Duodenal mucosa (tissue), 2 donors: Measurements from ENCODE around the gene ABCF1.
A peak's percentile ranks its signal among the peaks of the same experiment; 100 is the strongest.

Source experiments
- H3K27ac ChIP-seq: one replicate; pipeline ENCODE4 v1.7.0; 2013; ENCODE audit warnings: low read depth, low read length
- H3K27me3 ChIP-seq, 2 donors: one replicate each; pipeline ENCODE4 v1.7.0; 2013; ENCODE audit warnings: low read length in 2 of 2, control low read depth in 1 of 2; ENCODE audit not compliant: insufficient read depth in 2 of 2, control insufficient read depth in 1 of 2
- H3K36me3 ChIP-seq, 2 donors: one replicate each; pipeline ENCODE4 v1.7.0; 2013; ENCODE audit warnings: low read length in 2 of 2, control low read depth in 1 of 2; ENCODE audit not compliant: insufficient read depth in 2 of 2, control insufficient read depth in 1 of 2
- H3K4me1 ChIP-seq, 2 donors: one replicate each; pipeline ENCODE4 v1.7.0; 2013; ENCODE audit warnings: low read length in 2 of 2, control low read depth in 1 of 2; ENCODE audit not compliant: insufficient read depth in 2 of 2, control insufficient read depth in 1 of 2
- H3K4me3 ChIP-seq, 2 donors: one replicate each; pipeline ENCODE4 v1.7.0; 2013; ENCODE audit warnings: low read length in 2 of 2, low read depth in 1 of 2
- H3K9ac ChIP-seq, 2 donors: one replicate each; pipeline ENCODE4 v1.7.0; 2013; ENCODE audit warnings: low read length in 2 of 2, low read depth in 1 of 2
- H3K9me3 ChIP-seq, 2 donors: one replicate each; pipeline ENCODE4 v1.7.0; 2013; ENCODE audit warnings: low read length in 2 of 2, control low read depth in 1 of 2; ENCODE audit not compliant: control insufficient read depth in 1 of 2

ABCF1 gene

GRCh38 chr6:30542915-30543314, 28.3 kb upstream of the ABCF1 start:
- Histone ChIP-seq H3K9ac (no peak overlapping the region), H3K27me3 (no peaks in the 10 kb centered on the region), H3K27ac (no peak overlapping the region), H3K4me1 (peaks cover 6 to 13% of the 10 kb centered on the region in 2 donors), H3K9me3 (no peaks in the 10 kb centered on the region), H3K36me3 (peaks cover 9 to 21% of the 10 kb centered on the region in 2 donors), H3K4me3 (no peak overlapping the region)

- Histone ChIP-seq H3K4me3 (no peak overlapping the region), H3K9ac (no peak overlapping the region), H3K4me1 (peaks cover 6 to 13% of the 10 kb centered on the region in 2 donors), H3K36me3 (peaks cover 9 to 29% of the 10 kb centered on the region in 2 donors), H3K27me3 (no peaks in the 10 kb centered on the region), H3K27ac (no peak overlapping the region), H3K9me3 (no peaks in the 10 kb centered on the region)
Measured at GRCh38 chr6:30543821-30544220, 27.4 kb upstream of the ABCF1 start.

- Histone ChIP-seq H3K4me1 (peaks cover 6 to 13% of the 10 kb centered on the region in 2 donors), H3K27ac (no peak overlapping the region), H3K9ac (no peak overlapping the region), H3K36me3 (peaks cover 9 to 36% of the 10 kb centered on the region in 2 donors), H3K9me3 (no peaks in the 10 kb centered on the region), H3K27me3 (no peaks in the 10 kb centered on the region), H3K4me3 (no peak overlapping the region)
Measured at GRCh38 chr6:30544666-30545272, 26.5 kb upstream of the ABCF1 start.

GRCh38 chr6:30547454-30547853, 23.8 kb upstream of the ABCF1 start:
- Histone ChIP-seq H3K9me3 (no peaks in the 10 kb centered on the region), H3K4me3 (no peak overlapping the region), H3K27ac (no peak overlapping the region), H3K36me3 (peaks cover 18 to 55% of the 10 kb centered on the region in 2 donors), H3K4me1 (peaks cover 0 to 2% of the 10 kb centered on the region in 2 donors), H3K27me3 (no peaks in the 10 kb centered on the region), H3K9ac (no peak overlapping the region)

- Histone ChIP-seq H3K4me1 (no peaks in the 10 kb centered on the region), H3K9me3 (no peaks in the 10 kb centered on the region), H3K36me3 (peaks cover 18 to 64% of the 10 kb centered on the region in 2 donors), H3K9ac (no peak overlapping the region), H3K27me3 (no peaks in the 10 kb centered on the region), H3K4me3 (no peak overlapping the region), H3K27ac (no peak overlapping the region)
Measured at GRCh38 chr6:30548375-30548774, 22.9 kb upstream of the ABCF1 start.

- Histone ChIP-seq H3K9me3 (no peaks in the 10 kb centered on the region), H3K27me3 (no peaks in the 10 kb centered on the region), H3K9ac (no peak overlapping the region), H3K4me3 (no peak overlapping the region), H3K36me3 (peaks cover 9 to 41% of the 10 kb centered on the region in 2 donors), H3K27ac (no peak overlapping the region), H3K4me1 (peaks cover 9 to 18% of the 10 kb centered on the region in 2 donors)
Measured at GRCh38 chr6:30554404-30554803, 16.8 kb upstream of the ABCF1 start.

- H3K4me1 ChIP-seq = peaks cover 9 to 18% of the 10 kb centered on the region in 2 donors
- H3K27ac ChIP-seq = peak overlapping the region; percentile 99
- no peaks in the 10 kb centered on the region for H3K27me3 ChIP-seq
- peaks cover 9 to 39% of the 10 kb centered on the region in 2 donors for H3K36me3 ChIP-seq
- peak overlapping the region; percentile 98 to 100 for H3K4me3 ChIP-seq
- H3K9me3 ChIP-seq = no peaks in the 10 kb centered on the region
- H3K9ac ChIP-seq = peak overlapping the region; percentile 67 to 91
Measured at GRCh38 chr6:30554962-30555815, 16.1 kb upstream of the ABCF1 start.

GRCh38 chr6:30555816-30556065, 15.5 kb upstream of the ABCF1 start:
- H3K4me1 ChIP-seq = peaks cover 9 to 18% of the 10 kb centered on the region in 2 donors

GRCh38 chr6:30556066-30556905, 15.0 kb upstream of the ABCF1 start, which contains the start of gene GNL1:
Gene GNL1 (minus strand): TSS chr6:30556489. CDS start chr6:30556203, 286 bp downstream.
- Histone ChIP-seq H3K27me3 (no peaks in the 10 kb centered on the region), H3K4me1 (peaks cover 9 to 18% of the 10 kb centered on the region in 2 donors), H3K4me3 (peak within 1 kb of the TSS; percentile 98 to 100), H3K27ac (peak within 1 kb of the TSS; percentile 99), H3K9me3 (no peaks in the 10 kb centered on the region), H3K9ac (peak within 1 kb of the TSS; percentile 67 to 91), H3K36me3 (peaks cover 0 to 34% of the 10 kb centered on the region in 2 donors)

More at GRCh38 chr6:30555816-30556065, 15.5 kb upstream of the ABCF1 start:
- H3K4me3 ChIP-seq = peak overlapping the region; percentile 98 to 100
- H3K9ac ChIP-seq = peak overlapping the region; percentile 67 to 91
- peak overlapping the region; percentile 99 for H3K27ac ChIP-seq
- peaks cover 4 to 37% of the 10 kb centered on the region in 2 donors for H3K36me3 ChIP-seq
- H3K27me3 ChIP-seq = no peaks in the 10 kb centered on the region
- H3K9me3 ChIP-seq = no peaks in the 10 kb centered on the region
